VCaP (cell line): ENCODE results near the gene PLA1A.

Experiments
- H3K27ac ChIP-seq: fragments of 450-650 bp; 2 replicates; pipeline ENCODE4 v1.5.1; 2017
- CTCF ChIP-seq: fragments of 450-650 bp; conservative IDR thresholded peaks from 2 replicates; pipeline ENCODE4 v1.5.1; 2017; ENCODE audit warnings: mild to moderate bottlenecking, moderate library complexity

Gene PLA1A

DNA sequence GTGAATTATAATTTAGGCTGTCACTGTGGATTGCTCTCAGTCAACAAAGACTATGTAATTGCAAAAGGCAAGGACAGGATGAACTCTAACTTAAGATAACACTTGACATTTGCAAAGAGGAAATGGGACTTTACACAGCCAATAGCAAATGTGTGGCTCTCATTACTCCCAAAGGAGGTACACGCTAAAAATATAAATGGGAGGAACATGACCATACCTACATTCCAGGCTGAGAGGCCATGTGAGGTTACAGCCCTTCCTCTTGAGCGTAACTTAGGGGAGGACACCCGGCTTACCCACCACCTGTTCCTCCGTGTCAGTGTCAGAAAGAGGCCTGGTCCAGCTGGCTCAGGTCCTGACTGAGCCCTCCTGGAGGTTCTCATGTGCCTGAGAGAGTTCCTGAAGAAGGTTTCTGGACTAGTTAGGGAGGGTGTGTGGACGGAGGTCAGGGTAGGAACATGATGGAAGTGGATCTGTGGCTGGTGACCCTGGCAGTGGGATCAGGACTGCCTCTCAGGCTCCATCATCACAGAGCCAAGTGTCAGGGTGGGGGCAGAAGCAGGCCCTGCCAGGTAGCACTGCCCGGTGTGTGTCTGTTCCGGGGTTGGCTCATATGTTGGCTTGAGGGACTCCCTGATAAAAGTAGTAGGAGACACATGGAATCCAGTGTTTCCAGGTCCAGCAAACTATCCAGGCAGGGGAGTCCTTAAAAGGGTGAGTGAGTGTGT, 54.8 kb downstream of the PLA1A start:
- no peak overlapping the region for H3K27ac ChIP-seq

DNA sequence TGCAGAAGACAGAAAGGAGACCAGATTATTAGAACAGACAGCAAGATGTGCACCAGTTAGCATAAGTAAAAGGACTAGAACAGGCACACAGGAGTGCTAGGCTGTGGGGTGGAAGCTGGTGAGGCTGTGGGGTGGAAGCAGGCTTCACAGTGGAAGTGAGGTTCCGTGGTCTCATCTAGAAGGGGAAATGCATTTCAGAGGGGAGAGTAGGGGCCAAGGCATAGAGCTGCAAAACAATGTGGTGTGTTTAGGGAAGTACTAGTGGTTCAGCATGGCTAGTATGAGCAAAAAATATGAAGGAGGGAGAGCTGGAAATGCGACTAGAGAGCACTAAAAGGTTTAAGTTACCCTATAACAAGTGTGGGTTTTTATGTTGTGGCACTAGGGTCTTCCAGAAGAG, 56.2 kb downstream of the PLA1A start:
- no peak for TF ChIP-seq CTCF
- H3K27ac ChIP-seq, result no peak overlapping the region

More for the DNA sequence above, 54.8 kb downstream of the PLA1A start:
- TF ChIP-seq CTCF, result no peak

DNA sequence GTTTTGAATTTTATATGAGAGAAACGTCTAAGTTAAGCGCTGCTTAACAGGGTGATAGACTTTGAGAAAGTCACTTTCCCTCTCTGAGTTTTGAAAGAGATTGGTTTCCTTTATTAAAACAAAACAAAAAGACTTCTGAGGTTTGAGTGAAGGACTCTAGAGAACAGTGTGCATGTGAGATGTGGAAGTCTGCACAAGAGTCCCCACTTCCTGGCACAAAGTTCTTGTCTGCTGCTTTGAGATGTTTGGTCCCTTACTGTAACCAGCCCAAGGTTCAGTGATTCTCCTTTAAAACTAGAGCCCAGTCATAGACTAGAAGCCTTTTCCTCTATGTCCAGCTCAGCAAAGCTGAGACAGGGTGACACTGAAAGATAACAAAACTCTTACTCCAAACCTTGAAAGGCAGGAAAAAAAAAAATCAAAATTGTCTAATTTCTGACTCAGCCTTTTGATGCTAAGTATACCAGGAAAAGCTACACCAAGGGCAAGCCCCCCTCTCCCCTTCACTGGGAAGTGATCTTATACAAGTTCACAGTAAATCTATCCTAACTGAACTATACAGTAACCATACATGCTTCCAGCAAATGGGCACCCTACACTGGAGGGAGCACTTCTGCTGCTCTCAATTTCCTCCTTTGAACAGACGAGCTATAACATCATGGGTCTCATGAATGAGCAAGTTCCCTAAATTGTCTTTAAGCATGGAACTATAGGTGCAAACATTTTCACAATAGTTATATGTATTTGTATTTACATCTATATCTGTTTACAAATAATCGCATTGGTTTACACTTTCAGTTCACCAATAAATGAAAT, 60.4 kb downstream of the PLA1A start:
- no peak overlapping the region for H3K27ac ChIP-seq
- TF ChIP-seq CTCF, result no peak

- H3K27ac ChIP-seq, result no peak overlapping the region
- no peak for TF ChIP-seq CTCF
Observed at GRCh38 chr3:119658994-119659393, 61.3 kb downstream of the PLA1A start.

GRCh38 chr3:119659606-119660291, 62.1 kb downstream of the PLA1A start:
- TF ChIP-seq CTCF, result no peak
- H3K27ac ChIP-seq, result no peak overlapping the region

- TF ChIP-seq CTCF, result no peak
- H3K27ac ChIP-seq, result no peak within 1 kb of the TSS
Observed at GRCh38 chr3:119660474-119661440, 63.1 kb downstream of the PLA1A start, which contains the start of gene POPDC2. Gene POPDC2 (minus strand): TSS chr3:119660589. CDS start chr3:119660423, 166 bp downstream.
